Thymus (tissue), 11 donors: Measurements from ENCODE around the gene EVPLL. TPM values are rescaled to one million over a fixed set of nuclear protein-coding genes. Genes with fewer than 3 reads are reported as not detected.
"Not testable (repeated sequence)": the region's sequence is repeated elsewhere in the genome, so short reads cannot be mapped to it uniquely, and the experiment has no call there.

Experiments used
- DNase-seq, 9 donors: peaks; one replicate each; pipeline ENCODE4 v3.0.0-alpha.2; 2013; ENCODE audit warnings: low spot score in 9 of 9, low read depth in 6 of 9, missing footprints in 1 of 9
- H3K27ac ChIP-seq, 2 donors: one replicate each; pipeline ENCODE4 v1.5.1; 2013; ENCODE audit warnings: control low read depth in 1 of 2, low read depth in 1 of 2, low read length in 1 of 2, mild to moderate bottlenecking in 1 of 2, moderate library complexity in 1 of 2
- H3K27me3 ChIP-seq, 2 donors: one replicate each; pipeline ENCODE4 v1.5.1; 2013; ENCODE audit warnings: low read length in 1 of 2; ENCODE audit not compliant: control insufficient read depth in 2 of 2, insufficient read depth in 1 of 2
- H3K36me3 ChIP-seq, 2 donors: one replicate each; pipeline ENCODE4 v1.5.1; 2013; ENCODE audit warnings: low read length in 1 of 2, mild to moderate bottlenecking in 1 of 2, moderate library complexity in 1 of 2; ENCODE audit not compliant: control insufficient read depth in 2 of 2, insufficient read depth in 2 of 2
- H3K4me1 ChIP-seq, 2 donors: one replicate each; pipeline ENCODE4 v1.5.1; 2013; ENCODE audit warnings: low read length in 2 of 2; ENCODE audit not compliant: control insufficient read depth in 2 of 2, insufficient read depth in 2 of 2
- H3K4me3 ChIP-seq, 2 donors: one replicate each; pipeline ENCODE4 v1.5.1; 2013; ENCODE audit warnings: low read length in 2 of 2, control low read depth in 1 of 2, mild to moderate bottlenecking in 1 of 2
- H3K9me3 ChIP-seq, 2 donors: one replicate each; pipeline ENCODE4 v1.5.1; 2013; ENCODE audit warnings: low read length in 1 of 2, mild to moderate bottlenecking in 1 of 2; ENCODE audit not compliant: control insufficient read depth in 2 of 2, insufficient read depth in 1 of 2
- WGBS: extraction: QIAGEN DNeasy Blood & Tissue Kit; methylation state at CpG from one replicate; pipeline ENCODE4 v1.1.7; 2013; 5-methylcytosine and 5-hydroxymethylcytosine counted together
- polyA plus RNA-seq: library from polyadenylated mRNA; stranded (reverse); fragments of 200-250 nt; gene quantifications from one replicate; pipeline ENCODE4 v1.2.3, GENCODE V29; 2013
- total RNA-seq: library from RNA; stranded (reverse); fragments of 120-200 nt; gene quantifications from one replicate; pipeline ENCODE4 v1.2.4, GENCODE V29; 2013
- donor health status: healthy.

Gene EVPLL
- total and polyA plus RNA-seq, 2 donors, result 0.25 to 4.3 TPM

DNA sequence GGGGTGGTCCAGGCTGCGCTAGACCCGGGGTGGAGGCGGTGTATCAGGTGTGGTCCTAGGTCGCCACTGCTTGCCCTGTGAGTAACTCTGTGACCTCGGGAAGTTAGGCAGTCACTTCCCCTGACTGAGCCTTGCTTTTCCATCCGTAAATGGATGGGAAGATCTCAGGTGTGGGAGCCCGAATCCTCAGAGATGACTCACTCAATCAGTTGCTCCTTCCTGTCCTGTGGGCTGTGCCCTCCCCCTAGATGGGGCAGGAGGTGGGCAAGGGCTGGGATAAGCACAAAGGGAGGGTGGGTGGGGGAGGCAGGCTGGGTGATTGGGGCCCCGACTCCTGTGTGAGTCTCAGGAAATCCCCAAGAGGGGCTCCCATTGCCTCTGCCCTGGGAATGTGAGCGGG, 54.6 kb downstream of the EVPLL start:
- H3K27ac ChIP-seq, H3K4me1 ChIP-seq, H3K4me3 ChIP-seq, H3K9me3 ChIP-seq, H3K27me3 ChIP-seq, H3K36me3 ChIP-seq, DNase-seq: not testable (repeated sequence)
- no CpG with 5 or more reads among the region's 9 CpGs for WGBS

Other genes with a start within 250 kb of the EVPLL start
- gene ALKBH5, start 193.9 kb upstream of the EVPLL start, total RNA-seq, result 58.3 TPM
- gene ALKBH5, start 193.9 kb upstream of the EVPLL start, polyA plus RNA-seq, result 48.5 TPM
- 8.0 TPM for gene LLGL1, start 152.1 kb upstream of the EVPLL start, total RNA-seq
- 8.3 TPM for gene LLGL1, start 152.1 kb upstream of the EVPLL start, polyA plus RNA-seq
- 112 TPM for gene FLII, start 119.0 kb upstream of the EVPLL start, total RNA-seq
- 195 TPM for gene FLII, start 119.0 kb upstream of the EVPLL start, polyA plus RNA-seq
- 5.4 TPM for gene MIEF2, start 117.1 kb upstream of the EVPLL start, total RNA-seq
- 8.5 TPM for gene MIEF2, start 117.1 kb upstream of the EVPLL start, polyA plus RNA-seq
- gene TOP3A, start 62.8 kb upstream of the EVPLL start, total RNA-seq, result 22.6 TPM
- gene TOP3A, start 62.8 kb upstream of the EVPLL start, polyA plus RNA-seq, result 23.5 TPM
- gene SMCR8, start 62.5 kb upstream of the EVPLL start, total RNA-seq, result 7.8 TPM
- gene SMCR8, start 62.5 kb upstream of the EVPLL start, polyA plus RNA-seq, result 7.3 TPM
- 34.2 TPM for gene SHMT1, start 14.2 kb upstream of the EVPLL start, total RNA-seq
- gene SHMT1, start 14.2 kb upstream of the EVPLL start, polyA plus RNA-seq, result 16.1 TPM
- gene LGALS9C, start 99.0 kb downstream of the EVPLL start, total RNA-seq, result 0.05 TPM
- gene LGALS9C, start 99.0 kb downstream of the EVPLL start, polyA plus RNA-seq, result 0.37 TPM